Prostate gland (tissue), 2 donors: Measurements from ENCODE around the gene FUZ.

Experiments
- POLR2A ChIP-seq: fragments of 450-650 bp; IDR thresholded peaks from one replicate; pipeline ENCODE4 v1.6.1; 2016; ENCODE audit warnings: antibody characterized with exemption, mild to moderate bottlenecking
- POLR2AphosphoS5 ChIP-seq: sonication (generic); formaldehyde crosslinking; IDR thresholded peaks from one replicate; pipeline ENCODE4 v1.6.1; 2017; ENCODE audit warnings: antibody characterized with exemption
- TF ChIP-seq, protein P1 (sequence below), 4 experiments: fragments of 200-600 bp in 2 of 4; fragments of 450-650 bp in 2 of 4; sonication (generic) in 2 of 4; IDR thresholded peaks; 1 replicate in 3 of 4; 2 replicates in 1 of 4; pipeline ENCODE4 v1.5.1; 2016 to 2019; ENCODE audit warnings: antibody characterized with exemption in 4 of 4, mild to moderate bottlenecking in 2 of 4, moderate library complexity in 2 of 4

DNA sequence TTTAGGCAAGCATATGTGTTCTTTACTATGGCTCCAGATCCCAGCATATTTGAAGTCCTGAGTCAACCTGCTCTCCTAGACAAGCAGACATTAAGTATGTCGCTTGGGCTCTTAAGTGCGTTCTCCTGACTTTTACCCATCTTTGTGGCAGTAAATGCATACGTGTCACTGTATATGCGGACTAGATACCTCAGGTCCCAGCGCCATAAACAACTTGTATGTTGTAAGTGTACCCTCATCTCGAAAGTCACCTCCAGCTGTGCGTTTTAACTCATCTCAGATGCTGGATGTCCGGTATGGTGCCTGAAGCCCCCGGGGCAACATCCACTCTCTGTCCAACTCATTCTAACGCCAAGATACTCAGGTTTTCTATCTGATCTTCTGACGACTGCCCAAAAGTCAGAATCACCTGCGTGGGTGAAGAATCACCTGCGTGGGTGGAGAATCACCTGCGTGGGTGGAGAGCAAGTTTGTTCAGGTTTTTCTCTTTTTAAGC, 39.6 kb upstream of the FUZ start:
- no peak for TF ChIP-seq POLR2AphosphoS5
- no peak for TF ChIP-seq POLR2A
- TF ChIP-seq, protein P1, sequence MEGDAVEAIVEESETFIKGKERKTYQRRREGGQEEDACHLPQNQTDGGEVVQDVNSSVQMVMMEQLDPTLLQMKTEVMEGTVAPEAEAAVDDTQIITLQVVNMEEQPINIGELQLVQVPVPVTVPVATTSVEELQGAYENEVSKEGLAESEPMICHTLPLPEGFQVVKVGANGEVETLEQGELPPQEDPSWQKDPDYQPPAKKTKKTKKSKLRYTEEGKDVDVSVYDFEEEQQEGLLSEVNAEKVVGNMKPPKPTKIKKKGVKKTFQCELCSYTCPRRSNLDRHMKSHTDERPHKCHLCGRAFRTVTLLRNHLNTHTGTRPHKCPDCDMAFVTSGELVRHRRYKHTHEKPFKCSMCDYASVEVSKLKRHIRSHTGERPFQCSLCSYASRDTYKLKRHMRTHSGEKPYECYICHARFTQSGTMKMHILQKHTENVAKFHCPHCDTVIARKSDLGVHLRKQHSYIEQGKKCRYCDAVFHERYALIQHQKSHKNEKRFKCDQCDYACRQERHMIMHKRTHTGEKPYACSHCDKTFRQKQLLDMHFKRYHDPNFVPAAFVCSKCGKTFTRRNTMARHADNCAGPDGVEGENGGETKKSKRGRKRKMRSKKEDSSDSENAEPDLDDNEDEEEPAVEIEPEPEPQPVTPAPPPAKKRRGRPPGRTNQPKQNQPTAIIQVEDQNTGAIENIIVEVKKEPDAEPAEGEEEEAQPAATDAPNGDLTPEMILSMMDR (IDR thresholded peaks at IDR 0.05): no peak
